Left lung (tissue), 10 donors: ENCODE data around the gene SERPINB1. TPM values are rescaled to one million over a fixed set of nuclear protein-coding genes. Genes with fewer than 3 reads are reported as not detected.
"Not testable (repeated sequence)": the region's sequence is repeated elsewhere in the genome, so short reads cannot be mapped to it uniquely, and the experiment has no call there.

Source experiments
- ATAC-seq: fragments of 200-7000 bp; cut with Tn5 transposase; one replicate; pipeline ENCODE4 v1.9.1; 2020; ENCODE audit warnings: moderate library complexity
- DNase-seq, 4 donors: peaks; one replicate each; pipeline ENCODE4 v3.0.0-alpha.2; 2013 to 2020
- H3K27ac ChIP-seq, 2 donors: fragments of 200-600 bp; sonication (generic) in 1 of 2; one replicate each; pipeline versions ENCODE4 v1.5.0 to v1.8.0; 2020 to 2021
- H3K27me3 ChIP-seq, 2 donors: fragments of 200-600 bp; sonication (generic) in 1 of 2; one replicate each; pipeline versions ENCODE4 v1.5.0 to v1.8.0; 2020 to 2021
- H3K36me3 ChIP-seq, 2 donors: fragments of 200-600 bp; sonication (generic) in 1 of 2; one replicate each; pipeline versions ENCODE4 v1.5.0 to v1.8.0; 2020 to 2021
- H3K4me1 ChIP-seq, 2 donors: fragments of 200-600 bp; one replicate each; pipeline ENCODE4 v1.8.0; 2021
- H3K4me3 ChIP-seq, 2 donors: fragments of 200-600 bp; sonication (generic) in 1 of 2; one replicate each; pipeline versions ENCODE4 v1.5.0 to v1.8.0; 2020 to 2021; ENCODE audit warnings: mild to moderate bottlenecking in 1 of 2
- H3K9me3 ChIP-seq, 2 donors: fragments of 200-600 bp; sonication (generic) in 1 of 2; one replicate each; pipeline versions ENCODE4 v1.5.0 to v1.8.0; 2020 to 2021
- CTCF ChIP-seq, 2 donors: fragments of 200-600 bp; sonication (generic) in 1 of 2; IDR thresholded peaks; one replicate each; pipeline versions ENCODE4 v1.5.0 to v1.8.0; 2021; ENCODE audit warnings: antibody characterized with exemption in 2 of 2
- intact Hi-C, 2 donors: fragments of 100-400 bp; cut with DNase I; formaldehyde crosslinking; loops; one replicate each; pipeline versions ENCODE4 v1.11.2 to v1.14.2; 2022
- polyA plus RNA-seq, 6 donors: library from polyadenylated mRNA; unstranded; fragments of 120-200 nt; gene quantifications; one replicate each; pipeline ENCODE4 v1.2.1, GENCODE V29; 2013; ENCODE audit not compliant: insufficient read length in 6 of 6
- total RNA-seq, 2 donors: library from RNA; stranded (reverse); fragmentation: NEBNext Ultra II Directional; extraction: Animal tissue kit (Norgen Biotek cat#: 25700); gene quantifications; one replicate each; pipeline ENCODE4 v1.2.1, GENCODE V29; 2021
- donor health status: DM: no; HTN: yes; CAD: no.
- donor health status: DM: no; HTN: no; CAD: no.

SERPINB1 gene
- total and polyA plus RNA-seq, 8 donors: 26.8 to 121 (median 30.5) TPM

- no peak for ATAC-seq
- Histone ChIP-seq H3K4me1 (peaks cover 0 to 30% of the 10 kb centered on the region in 2 donors), H3K36me3 (peaks cover 0 to 19% of the 10 kb centered on the region in 2 donors), H3K9me3 (no peaks in the 10 kb centered on the region), H3K4me3 (no peak overlapping the region), H3K27ac (no peak overlapping the region), H3K27me3 (no peaks in the 10 kb centered on the region)
- intact Hi-C loops: no loop called here
- no peak for DNase-seq
- TF ChIP-seq CTCF (IDR thresholded peaks at IDR 0.05): no peak
These were observed 43.1 kb upstream of the SERPINB1 start for GRCh38 chr6:2884804-2885203.

GRCh38 chr6:2883673-2884072 lies 42.0 kb upstream of the SERPINB1 start:
- intact Hi-C loops: no loop called here
- Histone ChIP-seq H3K27ac (no peak overlapping the region), H3K9me3 (no peaks in the 10 kb centered on the region), H3K27me3 (no peaks in the 10 kb centered on the region), H3K4me3 (no peak overlapping the region), H3K36me3 (peaks cover 0 to 8% of the 10 kb centered on the region in 2 donors), H3K4me1 (peaks cover 0 to 30% of the 10 kb centered on the region in 2 donors)
- ATAC-seq (no peak), DNase-seq (no peak)
- no peak for TF ChIP-seq CTCF (IDR thresholded peaks at IDR 0.05)

- ATAC-seq (no peak), DNase-seq (no peak)
- H3K27ac ChIP-seq: no peak overlapping the region
- H3K4me3 ChIP-seq: no peak overlapping the region
- intact Hi-C loops: no loop called here
- peaks cover 8 to 40% of the 10 kb centered on the region in 2 donors for H3K4me1 ChIP-seq
- no peaks in the 10 kb centered on the region for H3K27me3 ChIP-seq
- TF ChIP-seq CTCF (IDR thresholded peaks at IDR 0.05): no peak
- no peaks in the 10 kb centered on the region for H3K9me3 ChIP-seq
- no peaks in the 10 kb centered on the region for H3K36me3 ChIP-seq
These were observed 39.8 kb upstream of the SERPINB1 start for GRCh38 chr6:2881423-2881822.

GRCh38 chr6:2880156-2880555 lies 38.5 kb upstream of the SERPINB1 start:
- H3K27ac ChIP-seq, H3K9me3 ChIP-seq, ATAC-seq, H3K27me3 ChIP-seq, H3K4me3 ChIP-seq, H3K36me3 ChIP-seq, DNase-seq, intact Hi-C loops: not testable (repeated sequence)
- peaks cover 8 to 34% of the 10 kb centered on the region in 2 donors for H3K4me1 ChIP-seq

GRCh38 chr6:2877960-2878359 lies 36.3 kb upstream of the SERPINB1 start:
- Histone ChIP-seq H3K9me3 (no peaks in the 10 kb centered on the region), H3K27me3 (no peaks in the 10 kb centered on the region), H3K4me1 (peaks cover 8 to 56% of the 10 kb centered on the region in 2 donors), H3K36me3 (no peaks in the 10 kb centered on the region), H3K4me3 (no peak overlapping the region), H3K27ac (peak overlapping the region in 1 of 2 donors; percentile 88)
- no peak for ATAC-seq
- no peak for TF ChIP-seq CTCF (IDR thresholded peaks at IDR 0.05)
- intact Hi-C loops: no loop called here
- no peak for DNase-seq
